ENCODE data around the gene TDRKH.

The TDRKH gene, protein sequence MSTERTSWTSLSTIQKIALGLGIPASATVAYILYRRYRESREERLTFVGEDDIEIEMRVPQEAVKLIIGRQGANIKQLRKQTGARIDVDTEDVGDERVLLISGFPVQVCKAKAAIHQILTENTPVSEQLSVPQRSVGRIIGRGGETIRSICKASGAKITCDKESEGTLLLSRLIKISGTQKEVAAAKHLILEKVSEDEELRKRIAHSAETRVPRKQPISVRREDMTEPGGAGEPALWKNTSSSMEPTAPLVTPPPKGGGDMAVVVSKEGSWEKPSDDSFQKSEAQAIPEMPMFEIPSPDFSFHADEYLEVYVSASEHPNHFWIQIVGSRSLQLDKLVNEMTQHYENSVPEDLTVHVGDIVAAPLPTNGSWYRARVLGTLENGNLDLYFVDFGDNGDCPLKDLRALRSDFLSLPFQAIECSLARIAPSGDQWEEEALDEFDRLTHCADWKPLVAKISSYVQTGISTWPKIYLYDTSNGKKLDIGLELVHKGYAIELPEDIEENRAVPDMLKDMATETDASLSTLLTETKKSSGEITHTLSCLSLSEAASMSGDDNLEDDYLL

DNA sequence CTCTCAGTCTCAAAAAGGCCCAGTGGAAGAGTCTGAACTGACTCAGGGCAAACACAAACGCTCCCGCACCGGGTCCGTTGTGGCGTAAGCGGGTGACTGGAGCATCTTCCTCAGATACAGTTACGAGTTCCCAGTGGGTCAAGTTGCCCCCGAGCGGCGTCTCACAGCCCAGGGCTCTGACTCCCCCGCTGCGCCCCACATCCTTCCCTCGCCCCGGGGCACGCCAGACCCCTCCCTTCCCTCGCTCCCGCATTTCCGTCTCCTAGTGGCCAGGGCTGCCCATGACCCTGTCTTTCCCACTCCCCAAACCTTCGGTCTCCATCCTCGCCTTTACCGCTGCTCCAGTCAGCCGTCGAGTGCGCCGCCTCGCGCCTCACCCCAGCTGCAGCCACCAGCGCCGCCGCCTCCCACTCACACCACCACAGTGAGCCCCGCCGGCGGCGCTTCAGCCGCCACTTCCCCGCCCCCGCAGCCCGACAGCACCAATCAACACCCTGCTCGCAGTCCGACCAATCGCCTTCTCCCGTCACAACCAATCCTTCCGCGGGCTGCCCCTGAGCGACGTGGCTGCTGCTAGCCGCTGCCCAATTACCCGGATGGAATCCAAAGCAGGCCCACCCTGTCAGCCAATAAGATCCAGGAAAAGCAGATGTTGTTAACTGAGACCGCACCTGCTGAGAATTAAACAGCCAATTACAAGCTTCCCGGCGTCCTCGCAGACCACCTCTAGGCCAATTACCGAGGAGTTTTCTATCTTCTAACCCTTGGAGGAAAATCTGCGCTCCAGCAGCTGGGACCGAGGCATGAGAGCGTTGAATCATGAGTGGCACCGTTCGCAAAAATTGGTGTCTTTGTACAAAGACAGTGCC is at the start of gene TDRKH:
Gene TDRKH, minus strand, starts transcription at position 430 of the 869 bp plus-strand sequence. CDS start 7,478 bp downstream, outside the sequence.
- DNase-seq, result peak; percentile 100

DNA sequence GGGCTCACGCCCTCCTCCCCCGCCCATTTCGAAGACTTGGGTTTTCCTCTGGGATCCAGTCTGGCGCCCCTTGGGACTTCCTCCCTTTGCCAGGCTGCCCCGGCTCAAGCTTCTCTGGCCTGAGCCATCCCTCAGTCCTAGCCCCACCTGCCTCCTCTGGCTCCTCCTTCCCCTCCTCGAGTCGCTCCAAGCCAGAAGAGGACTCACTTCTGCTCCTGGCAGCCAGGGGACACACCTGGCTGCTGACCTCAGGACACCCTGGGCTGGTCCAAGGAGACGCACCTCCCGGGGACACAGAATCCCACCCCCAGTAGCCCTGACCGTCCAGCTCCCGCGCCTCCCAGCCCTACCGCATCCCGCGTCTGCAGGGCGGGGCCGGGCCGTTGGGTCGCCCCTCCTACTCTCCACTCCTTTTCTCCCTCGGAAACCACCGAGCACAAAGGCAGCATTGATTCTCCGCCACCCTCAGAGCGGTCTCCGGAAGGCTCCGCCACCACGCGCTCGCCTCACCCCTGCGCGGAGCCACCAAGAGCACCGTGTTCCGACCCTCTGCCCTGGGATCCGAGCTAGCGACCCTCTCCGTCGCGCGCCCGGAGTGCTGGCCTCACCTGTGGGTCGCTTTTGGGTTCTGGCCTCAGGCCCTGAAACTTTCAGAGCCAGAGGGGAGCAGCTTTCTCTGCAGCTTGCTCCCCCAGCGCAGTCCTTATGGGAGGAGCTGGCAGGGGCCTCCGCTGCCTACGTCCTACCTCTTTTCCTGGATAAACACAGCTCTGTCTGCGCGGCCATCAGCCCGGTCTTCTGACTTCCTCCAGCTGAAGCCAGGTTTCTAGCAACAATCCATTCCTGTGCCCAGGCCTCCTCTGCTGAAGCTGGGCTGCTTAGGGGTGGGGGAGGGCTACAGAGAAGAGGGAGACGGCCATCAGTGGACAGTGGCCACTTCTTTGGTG is 49.4 kb upstream of the TDRKH start, which contains the start of gene C2CD4D:
Gene C2CD4D, minus strand, starts transcription at position 364 of the 947 bp plus-strand sequence. CDS start 831 bp downstream, outside the sequence.
- DNase-seq, result no peak

DNA sequence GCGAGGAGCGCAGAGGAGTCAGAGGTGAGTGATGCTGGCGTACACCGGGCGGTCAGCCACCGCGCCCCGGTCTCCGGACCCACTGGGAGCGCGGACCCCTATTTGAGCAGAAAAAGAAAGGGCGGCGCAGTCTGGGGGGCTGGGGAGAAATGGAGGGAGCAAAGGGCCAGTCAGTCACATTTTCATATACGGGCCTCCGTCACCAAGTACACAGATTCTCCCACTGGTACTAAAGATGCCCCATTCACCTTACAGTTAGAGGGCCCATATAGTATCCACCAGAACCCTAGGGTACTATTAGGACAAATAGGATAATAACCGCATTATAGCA is 48.7 kb upstream of the TDRKH start:
- DNase-seq, result no peak

DNA sequence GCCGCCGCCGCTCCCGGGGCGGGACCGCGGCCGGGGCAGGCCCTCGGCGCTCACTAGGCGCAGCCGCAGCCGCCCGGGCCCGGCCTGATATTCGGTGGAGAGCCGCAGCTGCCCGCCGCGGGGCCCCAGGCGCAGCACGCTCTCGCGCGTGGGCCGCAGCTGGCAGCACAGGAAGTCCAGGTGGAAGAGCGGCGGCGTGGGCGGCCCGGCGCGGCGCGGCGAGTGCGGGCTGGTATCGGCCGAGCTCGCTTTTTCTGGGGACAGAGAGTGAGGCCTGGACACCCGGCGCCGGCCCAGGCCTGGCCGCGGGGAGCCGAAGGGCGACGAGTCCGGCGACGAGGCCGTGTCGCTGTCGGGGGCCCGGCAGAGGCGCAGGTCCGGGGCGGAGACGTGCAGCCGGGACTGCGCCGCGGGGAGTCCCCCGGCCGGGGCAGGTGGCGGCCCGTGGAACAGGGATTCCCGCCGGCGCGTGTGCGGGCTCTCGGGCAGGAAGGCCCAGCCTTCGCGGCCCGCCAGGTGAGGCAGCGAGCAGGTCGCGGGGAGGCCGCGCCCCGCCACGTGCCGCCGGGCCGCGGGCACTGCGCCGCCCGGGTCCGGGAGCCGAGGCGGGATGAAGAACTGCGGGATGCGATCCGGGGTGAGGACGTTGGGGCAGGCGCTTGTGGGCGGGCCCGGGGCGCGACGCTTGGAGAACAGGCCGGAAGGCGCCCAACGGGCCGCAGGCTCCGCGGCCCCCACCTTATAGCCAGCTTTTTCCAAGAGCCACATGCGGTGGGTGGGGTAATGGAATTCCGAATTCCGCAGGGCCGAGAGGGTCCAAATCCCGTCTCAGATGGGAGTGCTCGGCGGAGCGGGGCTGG is 48.2 kb upstream of the TDRKH start:
- no peak for DNase-seq

DNA sequence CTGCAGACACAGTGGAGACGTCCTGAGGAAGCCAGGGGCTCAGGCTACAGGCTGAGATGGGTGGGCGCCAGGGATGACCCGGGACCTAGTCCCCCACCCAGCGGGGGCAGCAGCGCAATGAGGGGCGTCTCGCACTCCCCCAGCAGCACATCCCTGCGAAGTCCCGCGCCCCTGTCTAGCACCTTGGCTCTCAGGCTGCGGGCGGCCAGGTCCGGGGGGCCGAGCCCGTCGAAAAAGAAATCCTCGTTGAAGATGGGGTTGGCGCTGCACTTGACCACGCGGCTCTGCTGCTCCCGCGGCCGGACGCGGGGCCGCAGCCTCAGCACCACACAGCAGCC is 47.6 kb upstream of the TDRKH start:
- no peak for DNase-seq

DNA sequence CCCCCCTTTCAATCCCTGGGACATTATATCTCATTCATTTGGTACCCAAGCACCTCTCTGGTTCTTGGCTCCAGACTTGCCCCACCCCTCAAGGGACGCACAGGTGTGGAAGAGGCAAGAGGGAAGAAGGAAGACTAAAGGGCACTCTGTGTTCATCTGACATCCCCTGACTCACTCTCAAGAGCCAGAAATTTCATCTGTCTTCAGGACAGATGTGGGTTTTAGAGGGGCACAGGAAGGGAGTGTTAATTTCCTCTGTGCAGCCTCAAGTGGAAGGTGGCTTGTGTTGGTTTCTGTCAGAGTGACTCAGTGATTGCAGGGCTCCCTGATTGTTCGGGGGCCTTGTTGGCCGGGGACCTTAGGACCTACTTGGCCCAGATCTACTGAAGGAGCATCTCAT is 46.9 kb upstream of the TDRKH start:
- no peak for DNase-seq

DNA sequence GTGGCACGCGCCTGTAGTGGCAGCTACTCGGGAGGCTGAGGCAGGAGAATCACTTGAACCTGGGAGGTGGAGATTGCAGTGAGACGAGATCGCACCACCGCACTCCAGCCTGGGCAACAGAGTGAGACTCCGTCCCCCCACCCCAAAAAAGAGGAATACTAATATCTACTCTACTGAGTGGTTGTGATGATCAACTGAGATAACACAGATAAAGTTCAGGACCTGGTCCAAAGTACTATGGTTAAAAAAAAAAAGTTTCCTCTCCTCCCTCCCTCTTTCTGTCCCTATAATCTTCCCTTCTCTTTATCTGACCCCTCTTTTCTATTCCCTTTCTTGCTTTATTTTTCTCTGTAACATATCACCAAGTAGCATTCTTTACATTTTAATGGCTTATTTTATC is 45.3 kb upstream of the TDRKH start:
- DNase-seq, result no peak

DNA sequence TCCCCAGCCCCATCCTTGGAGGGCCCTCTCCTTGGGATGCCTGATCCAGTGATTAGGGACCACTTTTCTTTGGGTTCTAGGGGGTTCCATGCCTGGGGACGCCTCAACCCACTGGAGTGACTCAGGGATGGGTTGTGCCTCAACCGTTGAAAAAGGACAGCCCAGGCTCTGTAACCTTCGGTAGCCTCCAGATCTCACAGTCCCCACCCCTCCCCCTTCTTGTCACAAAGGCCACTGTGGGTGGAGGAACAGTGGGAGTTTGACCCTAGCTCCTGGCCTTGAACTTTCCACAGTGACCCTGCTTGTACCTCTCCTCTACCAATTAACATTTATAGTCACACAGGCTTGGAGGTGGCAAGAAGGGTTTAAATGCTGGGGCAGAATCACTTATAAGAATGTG is 43.9 kb upstream of the TDRKH start:
- no peak for DNase-seq

DNA sequence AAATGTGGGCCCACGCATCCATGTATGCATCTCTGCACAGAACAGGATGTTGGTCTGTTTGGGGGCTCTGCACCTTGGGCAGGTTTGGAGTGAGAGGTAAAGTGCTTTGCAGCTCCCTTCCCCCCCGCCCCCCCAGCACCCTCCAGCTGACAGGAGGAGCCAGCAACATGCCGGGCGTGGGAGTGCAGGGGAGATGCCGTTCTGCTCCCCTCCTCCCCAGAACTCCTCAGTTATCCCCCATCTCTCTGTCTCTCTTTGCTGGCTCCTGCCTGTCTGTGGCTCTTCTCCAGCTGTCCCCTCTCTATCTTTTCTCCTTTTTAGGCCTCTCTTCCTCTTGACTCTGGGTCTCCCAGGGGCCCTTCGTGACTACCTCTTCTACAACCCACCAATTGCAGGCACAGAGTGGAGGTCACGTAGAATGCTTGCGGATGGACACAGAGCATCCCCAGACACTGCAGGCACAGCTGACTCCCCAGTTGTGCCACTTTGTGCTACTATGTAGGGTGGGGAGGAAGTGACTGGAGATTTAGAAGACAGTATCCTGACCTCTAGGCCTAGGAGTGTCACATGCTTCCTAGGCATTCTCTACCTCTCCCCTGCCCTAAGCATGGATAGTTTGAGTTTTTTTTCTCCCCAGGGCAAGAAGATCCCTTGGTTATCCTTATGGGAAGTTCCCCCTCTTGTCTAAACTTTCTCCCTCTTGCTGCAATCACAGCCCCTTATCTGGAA is 43.0 kb upstream of the TDRKH start:
- no peak for DNase-seq

DNA sequence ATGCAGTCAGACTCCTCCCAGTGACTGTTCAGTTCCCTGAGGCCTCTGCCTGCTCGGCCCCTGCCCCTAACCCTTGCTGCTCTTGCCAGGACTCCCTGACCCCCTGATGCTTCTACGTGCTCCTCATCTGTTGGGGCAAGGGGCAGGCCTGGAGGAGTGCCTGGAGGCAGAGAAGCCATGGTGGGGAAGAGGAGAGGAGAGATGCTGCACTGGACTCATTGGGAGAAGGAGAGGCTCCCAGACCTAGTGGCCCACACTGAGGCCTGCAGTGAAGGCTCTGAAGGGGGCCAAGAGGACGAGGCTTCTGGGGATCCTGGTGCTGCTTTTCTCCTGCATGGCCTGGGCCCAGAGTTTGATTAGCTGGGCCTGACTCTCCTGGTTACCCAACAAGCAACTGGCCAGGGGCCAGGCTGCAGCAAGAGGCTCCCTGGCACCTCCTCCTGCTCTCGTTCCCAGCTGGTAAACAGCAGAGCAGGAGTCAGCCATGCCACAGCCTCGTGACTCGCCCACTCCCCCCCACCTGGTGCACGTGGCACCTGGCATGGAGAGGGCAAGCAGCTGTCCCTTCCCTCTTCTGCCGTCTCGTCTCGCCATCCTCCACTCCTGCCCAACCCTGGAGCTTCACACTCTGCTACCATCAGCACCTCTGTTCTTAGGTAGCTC is 42.1 kb upstream of the TDRKH start:
- DNase-seq, result peak; percentile 39

DNA sequence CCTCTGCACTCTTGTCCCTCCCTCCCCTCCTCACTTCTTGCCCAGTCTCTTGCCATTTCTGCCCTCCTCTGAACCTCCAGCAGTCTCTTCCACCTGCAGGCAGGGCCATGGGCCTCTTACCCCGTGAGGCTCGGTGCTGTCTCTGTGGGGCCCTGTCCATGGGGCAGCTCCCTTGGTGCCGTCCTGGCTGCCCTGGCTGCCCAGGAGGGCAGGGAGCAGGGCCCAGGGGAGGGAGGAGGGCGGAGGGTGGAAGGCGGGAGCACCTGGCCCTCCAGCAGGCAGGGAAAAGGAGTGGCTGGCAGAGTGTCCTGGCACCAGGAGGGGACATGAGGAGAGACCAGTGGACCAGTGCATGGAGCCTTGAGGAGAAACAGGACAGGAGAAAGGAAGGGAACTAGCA is 41.3 kb upstream of the TDRKH start, which contains the start of gene RORC:
Gene RORC, minus strand, starts transcription at position 198 of the 400 bp plus-strand sequence. Its CDS starts 38 bp downstream, at position 160.
- DNase-seq, result no peak

DNA sequence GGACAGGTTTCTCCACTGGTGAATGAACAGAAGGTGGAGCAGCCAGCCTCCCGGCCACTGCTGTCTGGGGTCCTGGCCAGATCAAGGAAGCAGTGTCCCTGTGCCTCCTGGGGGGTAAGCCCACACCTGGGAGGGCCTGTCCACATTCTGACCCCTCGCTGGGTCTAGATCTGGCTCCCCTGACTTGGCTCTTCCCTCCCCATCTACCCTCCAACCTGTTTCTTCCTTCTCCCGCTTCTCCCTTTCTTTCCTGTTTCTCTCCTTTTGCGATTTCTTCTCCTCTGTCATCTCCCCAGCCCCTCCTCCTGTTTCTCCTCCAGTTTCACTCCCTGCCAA is 40.9 kb upstream of the TDRKH start:
- no peak for DNase-seq

DNA sequence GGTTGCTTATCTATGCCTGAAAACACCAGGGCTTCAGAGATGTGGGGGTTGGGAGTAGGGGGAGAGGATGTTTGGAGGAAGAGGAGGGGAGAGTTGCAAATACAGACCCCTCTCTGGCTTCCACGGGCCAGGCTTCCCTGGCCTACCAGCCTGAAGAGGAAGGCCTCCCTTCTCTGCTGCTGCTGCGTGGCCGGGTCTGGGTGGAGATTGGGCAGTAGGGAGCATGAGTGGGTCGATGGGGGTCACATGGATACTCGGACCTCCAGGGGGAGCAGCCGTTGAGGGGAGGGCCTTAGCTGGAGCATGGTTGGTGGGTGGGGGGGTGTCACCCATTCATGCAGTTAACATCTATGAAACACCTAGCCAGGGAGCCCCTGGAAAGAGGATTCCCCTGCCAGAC is 39.8 kb upstream of the TDRKH start:
- DNase-seq, result no peak

DNA sequence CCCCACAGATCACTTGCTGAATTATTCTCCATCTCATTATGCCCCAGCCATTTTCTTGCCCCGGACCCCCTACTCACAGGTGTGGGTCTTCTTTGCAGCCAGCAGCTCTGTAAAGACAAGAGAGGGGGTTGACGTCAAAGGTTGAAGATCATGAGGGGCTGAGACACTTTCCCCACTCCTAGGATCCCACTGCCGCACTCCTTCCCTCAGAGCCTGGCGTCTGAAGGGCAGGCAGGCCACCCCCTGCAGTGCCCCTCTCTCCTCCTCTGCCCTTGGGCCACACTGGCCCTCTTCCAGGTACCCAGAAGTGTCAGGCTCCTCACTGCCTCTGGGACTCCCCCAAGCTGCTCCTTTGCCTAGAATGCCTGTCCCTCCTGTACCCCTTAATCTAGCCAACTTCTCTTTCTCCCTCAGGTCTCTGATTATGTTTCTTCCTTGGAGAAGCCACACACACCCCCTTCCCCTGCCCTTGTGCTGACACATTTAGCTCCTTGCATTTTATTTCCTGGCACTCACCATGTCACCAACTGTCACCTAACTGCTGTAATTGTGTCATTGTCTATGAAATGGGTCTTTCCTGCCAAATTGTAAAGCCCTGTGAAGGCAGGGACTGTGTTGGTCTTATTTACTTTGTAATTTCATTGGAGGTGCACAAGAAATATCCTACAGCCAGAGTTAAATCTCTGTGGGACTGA is 39.2 kb upstream of the TDRKH start:
- no peak for DNase-seq

DNA sequence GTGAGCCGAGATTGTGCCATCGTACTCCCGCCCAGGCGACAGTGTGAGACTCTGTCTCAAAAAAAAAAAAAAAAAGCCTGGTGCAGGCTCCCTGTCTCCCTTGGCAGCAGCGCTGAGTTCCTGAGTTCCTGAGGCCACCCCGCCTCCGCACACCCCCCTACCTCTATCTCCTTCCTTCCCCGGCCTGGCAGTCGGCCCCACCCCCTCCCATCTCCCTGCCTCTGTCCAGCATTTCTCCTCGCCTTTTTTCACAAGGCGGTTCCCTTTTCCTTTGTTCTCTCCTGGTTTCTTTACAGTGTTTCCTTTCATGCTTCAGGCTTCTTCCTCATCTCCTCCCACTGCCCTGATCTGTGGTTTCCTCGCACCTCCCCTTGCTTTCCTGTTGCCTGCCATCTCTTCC is 38.6 kb upstream of the TDRKH start:
- DNase-seq, result no peak

DNA sequence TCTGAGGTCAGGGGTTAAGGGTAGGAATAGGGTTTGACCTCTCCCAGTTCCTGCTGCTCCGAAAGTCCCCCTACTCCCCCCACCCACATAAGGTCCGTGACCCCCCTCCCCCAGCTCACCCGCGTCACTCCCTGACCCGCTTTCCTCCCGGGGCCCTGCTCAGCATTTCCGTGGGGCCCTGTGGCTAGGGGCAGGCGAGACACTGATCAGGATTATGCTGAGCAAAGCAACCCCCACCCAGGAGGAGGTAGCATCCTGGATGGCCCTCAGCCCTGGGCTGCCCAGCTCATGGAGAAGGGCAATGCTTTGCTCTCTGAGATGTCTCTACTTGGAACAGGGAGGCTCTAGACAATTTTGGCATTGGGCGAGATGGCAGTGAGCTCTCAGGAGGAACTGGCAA is 37.6 kb upstream of the TDRKH start:
- no peak for DNase-seq

DNA sequence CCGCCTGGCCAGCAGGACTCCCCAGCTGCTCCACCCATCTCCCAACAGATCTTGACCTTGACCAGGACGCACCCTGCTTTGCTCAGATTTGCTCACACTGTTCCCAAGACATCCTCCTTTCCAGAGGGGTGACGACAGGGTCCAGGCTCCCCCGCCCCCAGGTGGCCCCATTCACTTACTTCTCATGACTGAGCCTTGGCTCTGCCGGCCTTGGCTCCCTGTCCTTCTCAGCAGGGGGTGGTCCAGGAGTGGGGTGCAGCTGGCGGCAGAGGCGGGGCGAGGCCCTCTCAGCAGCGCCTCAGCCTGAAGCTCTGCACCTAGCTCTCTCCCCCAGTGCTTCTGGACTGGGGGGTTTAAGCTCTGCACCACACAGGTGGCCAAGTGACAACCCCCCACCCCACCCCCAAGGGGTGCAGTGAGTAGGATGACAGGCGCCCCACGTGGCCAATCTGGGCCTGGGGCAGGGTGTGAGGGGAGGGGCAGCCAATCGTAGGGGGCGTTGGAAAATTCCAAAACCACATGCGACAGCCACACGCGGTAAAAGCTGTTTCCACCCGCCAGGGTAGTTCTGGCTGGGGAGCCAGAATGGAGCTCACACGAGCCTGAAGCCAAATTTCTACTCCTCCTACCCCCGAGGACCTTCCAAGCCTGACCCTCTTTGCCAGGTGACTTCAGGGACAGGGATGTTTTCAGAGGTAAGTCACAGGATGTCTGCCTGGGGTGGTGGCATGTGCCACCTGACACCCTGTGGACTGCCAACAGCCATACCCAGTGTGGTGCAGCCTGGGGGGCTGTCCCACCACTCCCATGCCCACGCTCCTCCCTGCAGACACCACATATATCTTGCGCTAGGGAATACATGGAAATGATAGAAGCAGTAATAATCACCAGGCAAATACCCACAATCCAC is 35.7 kb upstream of the TDRKH start:
- DNase-seq, result no peak

DNA sequence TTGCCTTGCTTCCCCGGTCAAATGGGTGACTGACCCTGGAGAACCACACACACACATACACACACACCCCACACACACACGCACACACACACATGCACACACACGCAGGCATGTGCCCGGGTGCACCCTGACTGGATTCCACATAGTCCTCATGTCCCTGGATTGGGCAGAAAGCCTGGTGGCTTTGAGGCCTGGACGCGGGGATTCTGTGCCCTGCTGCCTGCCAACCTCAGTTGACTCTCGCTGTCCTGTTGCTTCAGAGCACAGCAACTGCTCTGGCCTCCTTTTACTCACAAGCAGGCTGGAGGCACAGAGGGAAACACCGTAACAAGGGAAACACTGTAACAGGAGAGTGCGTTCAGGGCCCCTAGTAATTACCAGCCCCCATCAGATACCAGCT is 34.9 kb upstream of the TDRKH start:
- no peak for DNase-seq

DNA sequence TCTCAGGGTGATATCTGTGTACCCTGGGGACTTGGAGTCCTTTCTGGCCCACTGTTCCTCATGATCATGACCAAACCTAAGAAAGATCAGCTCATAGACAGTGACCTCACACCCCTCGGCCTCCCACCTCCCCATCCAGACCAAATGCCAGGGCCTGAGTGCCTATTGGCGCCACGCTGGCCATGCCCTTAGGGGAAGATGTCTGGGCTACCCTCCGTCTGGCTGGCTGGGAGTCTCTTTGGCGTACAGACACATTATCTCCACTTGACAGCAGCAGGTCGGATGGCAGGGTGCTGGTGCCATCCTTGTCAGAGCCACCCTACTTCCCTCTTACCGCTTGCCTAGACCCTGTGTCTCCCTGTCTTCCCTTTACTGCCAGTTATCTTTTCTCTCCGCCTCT is 32.9 kb upstream of the TDRKH start:
- DNase-seq, result no peak
